ENCODE data around the gene MAPKAPK3. TPM values are rescaled to one million over a fixed set of nuclear protein-coding genes. Genes with fewer than 3 reads are reported as not detected.

Gene MAPKAPK3
- polyA plus RNA-seq, 1 donor from 2014 or later: 4.3 TPM

DNA sequence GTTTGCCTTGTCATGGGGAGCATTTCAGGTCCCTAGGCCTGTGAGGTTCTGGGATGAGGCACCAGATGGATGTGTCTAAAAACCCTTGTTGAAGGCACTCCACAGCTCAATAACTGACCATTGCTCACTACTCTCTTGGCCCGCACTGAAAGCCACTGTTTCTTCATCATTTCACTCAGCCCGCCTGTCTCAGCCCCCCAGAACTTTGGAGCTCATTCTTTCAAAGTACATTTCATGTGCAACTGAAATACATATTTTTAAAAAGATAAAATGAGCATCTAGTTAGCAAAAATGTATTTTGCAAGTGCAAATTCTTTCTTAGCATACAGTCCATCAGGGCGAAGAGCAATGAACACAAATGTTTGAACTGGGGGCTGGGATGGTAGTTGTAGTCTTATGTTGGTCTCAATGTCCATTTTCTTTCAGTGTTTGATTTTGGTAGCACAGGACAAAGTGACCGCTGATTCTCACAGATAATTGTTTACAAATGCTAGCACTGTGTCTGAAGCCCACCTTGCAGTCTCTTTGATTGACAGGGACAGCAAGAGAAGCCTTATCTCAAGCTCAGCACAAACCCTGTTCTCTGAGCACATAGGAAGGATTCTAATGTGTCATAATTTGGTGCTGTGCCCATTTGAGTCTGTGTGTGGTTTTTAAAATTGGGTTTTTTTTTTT, 28.1 kb upstream of the MAPKAPK3 start:
- H4K20me1 ChIP-seq (ENCODE audit: insufficient read depth): no peaks in the 10 kb centered on the region
- H3K4me3 ChIP-seq (ENCODE audit: low read length): no peak overlapping the region
- H3F3A ChIP-seq (ENCODE audit: insufficient read depth, low read length, poor library complexity, severe bottlenecking): no peaks in the 10 kb centered on the region
- no peak overlapping the region for H3K27ac ChIP-seq (ENCODE audit: low read length)
- no peaks in the 10 kb centered on the region for H3K36me3 ChIP-seq (ENCODE audit: insufficient read depth, low read length)
- H3K79me2 ChIP-seq (replicated peaks; ENCODE audit: insufficient read depth, low read length): no peaks in the 10 kb centered on the region
- H3K9me2 ChIP-seq (ENCODE audit: insufficient read depth, low read length): no peaks in the 10 kb centered on the region
- no peaks in the 10 kb centered on the region for H3K9me3 ChIP-seq (ENCODE audit: low read length)
- no peak overlapping the region for H2AFZ ChIP-seq (ENCODE audit: low read depth, low read length)
- H3K4me2 ChIP-seq (ENCODE audit: low read length): no peak overlapping the region
- TF ChIP-seq, protein P1, sequence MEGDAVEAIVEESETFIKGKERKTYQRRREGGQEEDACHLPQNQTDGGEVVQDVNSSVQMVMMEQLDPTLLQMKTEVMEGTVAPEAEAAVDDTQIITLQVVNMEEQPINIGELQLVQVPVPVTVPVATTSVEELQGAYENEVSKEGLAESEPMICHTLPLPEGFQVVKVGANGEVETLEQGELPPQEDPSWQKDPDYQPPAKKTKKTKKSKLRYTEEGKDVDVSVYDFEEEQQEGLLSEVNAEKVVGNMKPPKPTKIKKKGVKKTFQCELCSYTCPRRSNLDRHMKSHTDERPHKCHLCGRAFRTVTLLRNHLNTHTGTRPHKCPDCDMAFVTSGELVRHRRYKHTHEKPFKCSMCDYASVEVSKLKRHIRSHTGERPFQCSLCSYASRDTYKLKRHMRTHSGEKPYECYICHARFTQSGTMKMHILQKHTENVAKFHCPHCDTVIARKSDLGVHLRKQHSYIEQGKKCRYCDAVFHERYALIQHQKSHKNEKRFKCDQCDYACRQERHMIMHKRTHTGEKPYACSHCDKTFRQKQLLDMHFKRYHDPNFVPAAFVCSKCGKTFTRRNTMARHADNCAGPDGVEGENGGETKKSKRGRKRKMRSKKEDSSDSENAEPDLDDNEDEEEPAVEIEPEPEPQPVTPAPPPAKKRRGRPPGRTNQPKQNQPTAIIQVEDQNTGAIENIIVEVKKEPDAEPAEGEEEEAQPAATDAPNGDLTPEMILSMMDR (IDR thresholded peaks at IDR 0.05; ENCODE audit: poor library complexity, severe bottlenecking): no peak
- TF ChIP-seq SMC3 (conservative IDR thresholded peaks at IDR 0.05; ENCODE audit: poor library complexity): no peak
- no peak for TF ChIP-seq RAD21 (conservative IDR thresholded peaks at IDR 0.05)
- TF ChIP-seq EZH2 (IDR thresholded peaks at IDR 0.05; ENCODE audit: borderline replicate concordance, insufficient read depth, low read length, poor library complexity, severe bottlenecking): no peak
- no peak for TF ChIP-seq MXI1 (conservative IDR thresholded peaks at IDR 0.05; ENCODE audit: poor library complexity, severe bottlenecking)
- TF ChIP-seq POLR2AphosphoS5 (IDR thresholded peaks at IDR 0.05): no peak
- TF ChIP-seq, protein P2, sequence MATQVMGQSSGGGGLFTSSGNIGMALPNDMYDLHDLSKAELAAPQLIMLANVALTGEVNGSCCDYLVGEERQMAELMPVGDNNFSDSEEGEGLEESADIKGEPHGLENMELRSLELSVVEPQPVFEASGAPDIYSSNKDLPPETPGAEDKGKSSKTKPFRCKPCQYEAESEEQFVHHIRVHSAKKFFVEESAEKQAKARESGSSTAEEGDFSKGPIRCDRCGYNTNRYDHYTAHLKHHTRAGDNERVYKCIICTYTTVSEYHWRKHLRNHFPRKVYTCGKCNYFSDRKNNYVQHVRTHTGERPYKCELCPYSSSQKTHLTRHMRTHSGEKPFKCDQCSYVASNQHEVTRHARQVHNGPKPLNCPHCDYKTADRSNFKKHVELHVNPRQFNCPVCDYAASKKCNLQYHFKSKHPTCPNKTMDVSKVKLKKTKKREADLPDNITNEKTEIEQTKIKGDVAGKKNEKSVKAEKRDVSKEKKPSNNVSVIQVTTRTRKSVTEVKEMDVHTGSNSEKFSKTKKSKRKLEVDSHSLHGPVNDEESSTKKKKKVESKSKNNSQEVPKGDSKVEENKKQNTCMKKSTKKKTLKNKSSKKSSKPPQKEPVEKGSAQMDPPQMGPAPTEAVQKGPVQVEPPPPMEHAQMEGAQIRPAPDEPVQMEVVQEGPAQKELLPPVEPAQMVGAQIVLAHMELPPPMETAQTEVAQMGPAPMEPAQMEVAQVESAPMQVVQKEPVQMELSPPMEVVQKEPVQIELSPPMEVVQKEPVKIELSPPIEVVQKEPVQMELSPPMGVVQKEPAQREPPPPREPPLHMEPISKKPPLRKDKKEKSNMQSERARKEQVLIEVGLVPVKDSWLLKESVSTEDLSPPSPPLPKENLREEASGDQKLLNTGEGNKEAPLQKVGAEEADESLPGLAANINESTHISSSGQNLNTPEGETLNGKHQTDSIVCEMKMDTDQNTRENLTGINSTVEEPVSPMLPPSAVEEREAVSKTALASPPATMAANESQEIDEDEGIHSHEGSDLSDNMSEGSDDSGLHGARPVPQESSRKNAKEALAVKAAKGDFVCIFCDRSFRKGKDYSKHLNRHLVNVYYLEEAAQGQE (IDR thresholded peaks at IDR 0.05; ENCODE audit: borderline replicate concordance): no peak
- no peak for TF ChIP-seq TAF1 (IDR thresholded peaks at IDR 0.05; ENCODE audit: low read depth)
- TF ChIP-seq EP300 (conservative IDR thresholded peaks at IDR 0.05; ENCODE audit: poor library complexity, severe bottlenecking): no peak
- no peaks in the 10 kb centered on the region for H3K27me3 ChIP-seq (ENCODE audit: insufficient read depth, low read depth, low read length)
- H3K9ac ChIP-seq (ENCODE audit: low read length): no peak overlapping the region

DNA sequence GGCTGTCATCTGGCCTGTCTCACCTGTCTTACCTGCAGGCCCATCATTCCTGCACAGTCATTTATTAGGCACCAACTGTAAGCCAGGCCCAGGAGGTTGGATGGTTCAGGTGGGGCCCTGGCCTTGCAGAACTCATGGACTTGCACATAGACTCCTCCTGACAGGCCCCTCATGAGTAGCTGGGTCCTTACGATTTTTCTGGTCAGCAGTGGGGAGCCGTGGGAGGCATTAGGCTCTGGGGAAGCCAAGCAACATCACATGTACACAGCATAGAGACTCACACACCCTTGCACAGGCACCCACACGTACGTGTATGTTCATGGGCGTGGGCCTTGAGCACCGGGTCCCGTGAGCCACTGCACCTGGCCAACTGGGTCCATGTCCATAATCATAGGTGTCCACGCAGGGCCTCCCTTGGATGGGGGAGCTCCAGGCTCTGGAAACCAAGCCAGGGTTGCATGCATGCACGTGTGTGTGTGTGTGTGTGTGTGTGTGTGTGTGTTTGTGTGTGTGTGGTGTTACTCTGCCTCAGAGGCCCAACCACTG, 25.7 kb upstream of the MAPKAPK3 start:
- no peaks in the 10 kb centered on the region for H3K79me2 ChIP-seq (replicated peaks; ENCODE audit: insufficient read depth, low read length)
- no peaks in the 10 kb centered on the region for H4K20me1 ChIP-seq (ENCODE audit: insufficient read depth)
- TF ChIP-seq MXI1 (conservative IDR thresholded peaks at IDR 0.05; ENCODE audit: poor library complexity, severe bottlenecking) (no peak), EZH2 (IDR thresholded peaks at IDR 0.05; ENCODE audit: borderline replicate concordance, insufficient read depth, low read length, poor library complexity, severe bottlenecking) (no peak)
- TF ChIP-seq, protein P1 (IDR thresholded peaks at IDR 0.05; ENCODE audit: poor library complexity, severe bottlenecking): no peak
- no peaks in the 10 kb centered on the region for H3K9me2 ChIP-seq (ENCODE audit: insufficient read depth, low read length)
- no peak overlapping the region for H3K9ac ChIP-seq (ENCODE audit: low read length)
- no peak overlapping the region for H3K4me3 ChIP-seq (ENCODE audit: low read length)
- no peaks in the 10 kb centered on the region for H3K9me3 ChIP-seq (ENCODE audit: low read length)
- no peaks in the 10 kb centered on the region for H3F3A ChIP-seq (ENCODE audit: insufficient read depth, low read length, poor library complexity, severe bottlenecking)
- no peak overlapping the region for H2AFZ ChIP-seq (ENCODE audit: low read depth, low read length)
- no peak overlapping the region for H3K4me2 ChIP-seq (ENCODE audit: low read length)
- H3K36me3 ChIP-seq (ENCODE audit: insufficient read depth, low read length): no peaks in the 10 kb centered on the region
- no peak overlapping the region for H3K27ac ChIP-seq (ENCODE audit: low read length)
- no peaks in the 10 kb centered on the region for H3K27me3 ChIP-seq (ENCODE audit: insufficient read depth, low read depth, low read length)
